ENCODE results near the gene PTPN1.

GRCh38 chr20:50598074-50598473 lies 87.9 kb downstream of the PTPN1 start:
- TF ChIP-seq SIN3A (IDR thresholded peaks at IDR 0.05; ENCODE audit: borderline replicate concordance, low read depth, low read length): no peak
- TF ChIP-seq, protein P1, sequence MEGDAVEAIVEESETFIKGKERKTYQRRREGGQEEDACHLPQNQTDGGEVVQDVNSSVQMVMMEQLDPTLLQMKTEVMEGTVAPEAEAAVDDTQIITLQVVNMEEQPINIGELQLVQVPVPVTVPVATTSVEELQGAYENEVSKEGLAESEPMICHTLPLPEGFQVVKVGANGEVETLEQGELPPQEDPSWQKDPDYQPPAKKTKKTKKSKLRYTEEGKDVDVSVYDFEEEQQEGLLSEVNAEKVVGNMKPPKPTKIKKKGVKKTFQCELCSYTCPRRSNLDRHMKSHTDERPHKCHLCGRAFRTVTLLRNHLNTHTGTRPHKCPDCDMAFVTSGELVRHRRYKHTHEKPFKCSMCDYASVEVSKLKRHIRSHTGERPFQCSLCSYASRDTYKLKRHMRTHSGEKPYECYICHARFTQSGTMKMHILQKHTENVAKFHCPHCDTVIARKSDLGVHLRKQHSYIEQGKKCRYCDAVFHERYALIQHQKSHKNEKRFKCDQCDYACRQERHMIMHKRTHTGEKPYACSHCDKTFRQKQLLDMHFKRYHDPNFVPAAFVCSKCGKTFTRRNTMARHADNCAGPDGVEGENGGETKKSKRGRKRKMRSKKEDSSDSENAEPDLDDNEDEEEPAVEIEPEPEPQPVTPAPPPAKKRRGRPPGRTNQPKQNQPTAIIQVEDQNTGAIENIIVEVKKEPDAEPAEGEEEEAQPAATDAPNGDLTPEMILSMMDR (IDR thresholded peaks at IDR 0.05): no peak
- TF ChIP-seq MXI1 (IDR thresholded peaks at IDR 0.05; ENCODE audit: low read depth, low read length): no peak
- no peak for TF ChIP-seq GABPA (IDR thresholded peaks at IDR 0.05; ENCODE audit: low read depth)
